HCT116 (cell line): ENCODE measurements around the gene HNRNPCL1.

ENCODE experiments used
- CTCF ChIP-seq, 3 experiments: fragments of 200-600 bp in 1 of 3; sonication (generic) in 1 of 3; IDR thresholded peaks in 2 of 3; conservative IDR thresholded peaks in 1 of 3; 2 replicates each; pipeline ENCODE4 v1.5.1; 2012 to 2017; ENCODE audit warnings: low read depth in 2 of 3, low read length in 2 of 3, antibody characterized with exemption in 1 of 3, borderline replicate concordance in 1 of 3, control low read depth in 1 of 3, mild to moderate bottlenecking in 1 of 3, mixed read lengths in 1 of 3, mixed run types in 1 of 3, moderate library complexity in 1 of 3; ENCODE audit not compliant: insufficient read depth in 1 of 3
- POLR2AphosphoS5 ChIP-seq: IDR thresholded peaks from 2 replicates; pipeline ENCODE4 v1.6.1; 2011; ENCODE audit warnings: mild to moderate bottlenecking, low read depth, low read length, moderate library complexity
- SP1 ChIP-seq: IDR thresholded peaks from 2 replicates; pipeline ENCODE4 v1.6.1; 2012; ENCODE audit warnings: low read depth

- TF ChIP-seq SP1 (no peak), CTCF (IDR thresholded peaks at IDR 0.05 in 2 of 3, conservative IDR thresholded peaks at IDR 0.05 in 1 of 3; ENCODE audit: borderline replicate concordance in 1 of 3, insufficient read depth in 1 of 3, low read depth in 2 of 3, low read length in 2 of 3) (no peak), POLR2AphosphoS5 (no peak)
Measured at GRCh38 chr1:12798911-12799310, 49.6 kb downstream of the HNRNPCL1 start.
